ENCODE data around the gene CUEDC1.

Gene CUEDC1

GRCh38 chr17:57943645-57944044 lies 11.6 kb downstream of the CUEDC1 start:
- no peak for DNase-seq (ENCODE audit: low spot score)
- Histone ChIP-seq H3K27ac (peak overlapping the region in 1 of 2 donors; percentile 52), H3K4me3 (no peak overlapping the region)
- no peak for TF ChIP-seq CTCF (IDR thresholded peaks at IDR 0.05)

- TF ChIP-seq CTCF (IDR thresholded peaks at IDR 0.05) = no peak
- no peak for DNase-seq (ENCODE audit: low spot score)
- Histone ChIP-seq H3K27ac (peak overlapping the region; percentile 52 to 71), H3K4me3 (no peak overlapping the region)
Observed at GRCh38 chr17:57943140-57943539, 12.1 kb downstream of the CUEDC1 start.

- peak overlapping the region; percentile 22 to 42 for H3K27ac ChIP-seq
- DNase-seq (ENCODE audit: low spot score) = no peak
- TF ChIP-seq CTCF (IDR thresholded peaks at IDR 0.05) = no peak
- no peak overlapping the region for H3K4me3 ChIP-seq
Observed at GRCh38 chr17:57941384-57942370, 13.5 kb downstream of the CUEDC1 start.

GRCh38 chr17:57940653-57941329 lies 14.4 kb downstream of the CUEDC1 start:
- no peak for TF ChIP-seq CTCF (IDR thresholded peaks at IDR 0.05)
- Histone ChIP-seq H3K27ac (peak overlapping the region in 1 of 2 donors; percentile 55), H3K4me3 (no peak overlapping the region)
- no peak for DNase-seq (ENCODE audit: low spot score)

GRCh38 chr17:57940231-57940630 lies 15.0 kb downstream of the CUEDC1 start:
- no peak for TF ChIP-seq CTCF (IDR thresholded peaks at IDR 0.05)
- Histone ChIP-seq H3K27ac (peak overlapping the region in 1 of 2 donors; percentile 55), H3K4me3 (no peak overlapping the region)
- no peak for DNase-seq (ENCODE audit: low spot score)

- Histone ChIP-seq H3K4me3 (no peak overlapping the region), H3K27ac (peak overlapping the region in 1 of 2 donors; percentile 2)
- TF ChIP-seq CTCF (IDR thresholded peaks at IDR 0.05) = no peak
- DNase-seq (ENCODE audit: low spot score) = no peak
Observed at GRCh38 chr17:57939797-57940196, 15.4 kb downstream of the CUEDC1 start.
